HG02588 (cell line): ENCODE data around the gene CTSL.
"Not testable (repeated sequence)": the region's sequence is repeated elsewhere in the genome, so short reads cannot be mapped to it uniquely, and the experiment has no call there.

Experiments used
- ATAC-seq: cut with Tn5 transposase; IDR thresholded peaks from one replicate; pipeline ENCODE4 v1.9.1; 2021; ENCODE audit warnings: mild to moderate bottlenecking, moderate library complexity; ENCODE audit not compliant: unreplicated experiment

Gene CTSL

DNA sequence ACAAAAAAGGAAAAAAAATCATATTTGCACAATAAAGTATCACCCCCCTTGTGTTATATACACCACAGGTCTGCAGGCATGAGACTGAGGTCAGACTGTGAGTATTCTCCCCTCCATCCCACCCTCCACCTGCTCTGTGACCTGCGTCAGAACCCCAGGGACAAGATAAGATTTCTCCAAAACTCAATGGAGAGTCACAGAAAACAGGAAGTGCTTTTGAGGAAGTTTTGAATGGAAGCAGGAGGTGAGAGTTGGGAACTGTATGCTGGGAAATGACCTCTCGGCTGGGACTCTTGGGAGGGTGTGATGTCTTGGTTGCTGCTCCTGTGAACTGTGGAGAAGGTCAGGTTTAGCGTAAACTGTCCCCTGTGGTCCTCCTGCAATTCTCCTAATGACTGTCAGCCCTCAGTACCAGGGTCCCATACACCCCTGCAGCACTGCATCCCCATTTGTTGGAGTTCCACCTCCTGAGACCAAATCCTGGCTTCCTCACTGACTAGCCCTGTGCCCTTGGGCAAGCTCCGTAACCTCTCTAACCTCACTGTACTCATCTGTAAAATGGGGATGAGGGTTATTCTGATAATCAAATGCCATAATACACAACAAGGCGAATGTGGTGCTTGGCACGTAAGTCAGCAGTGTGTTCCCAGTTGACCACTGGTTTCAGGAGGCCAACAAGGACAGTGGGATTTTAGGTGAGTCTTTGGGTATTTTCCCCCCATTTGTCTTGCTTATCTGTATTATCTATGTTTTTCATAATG, 6.9 kb upstream of the CTSL start:
- no peak for ATAC-seq

DNA sequence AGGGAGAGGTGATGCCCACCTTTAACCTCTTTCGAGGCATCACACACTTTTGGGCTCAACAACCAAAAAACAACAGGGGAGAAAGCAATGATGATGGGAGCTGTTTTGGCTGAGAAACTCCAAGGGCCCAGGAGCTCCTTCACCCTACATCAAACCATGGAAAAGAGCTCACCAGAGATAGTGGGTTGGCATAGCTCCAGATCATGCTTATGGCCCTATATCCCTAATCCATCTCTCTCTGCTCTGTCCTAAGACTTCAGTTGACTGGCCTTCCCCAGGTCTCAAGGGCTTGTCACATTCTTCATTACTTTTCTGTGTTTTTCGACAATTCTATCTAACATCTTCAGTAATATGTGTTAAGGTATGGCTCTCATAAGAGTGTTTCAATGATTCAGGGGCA, 5.7 kb upstream of the CTSL start:
- ATAC-seq = no peak

DNA sequence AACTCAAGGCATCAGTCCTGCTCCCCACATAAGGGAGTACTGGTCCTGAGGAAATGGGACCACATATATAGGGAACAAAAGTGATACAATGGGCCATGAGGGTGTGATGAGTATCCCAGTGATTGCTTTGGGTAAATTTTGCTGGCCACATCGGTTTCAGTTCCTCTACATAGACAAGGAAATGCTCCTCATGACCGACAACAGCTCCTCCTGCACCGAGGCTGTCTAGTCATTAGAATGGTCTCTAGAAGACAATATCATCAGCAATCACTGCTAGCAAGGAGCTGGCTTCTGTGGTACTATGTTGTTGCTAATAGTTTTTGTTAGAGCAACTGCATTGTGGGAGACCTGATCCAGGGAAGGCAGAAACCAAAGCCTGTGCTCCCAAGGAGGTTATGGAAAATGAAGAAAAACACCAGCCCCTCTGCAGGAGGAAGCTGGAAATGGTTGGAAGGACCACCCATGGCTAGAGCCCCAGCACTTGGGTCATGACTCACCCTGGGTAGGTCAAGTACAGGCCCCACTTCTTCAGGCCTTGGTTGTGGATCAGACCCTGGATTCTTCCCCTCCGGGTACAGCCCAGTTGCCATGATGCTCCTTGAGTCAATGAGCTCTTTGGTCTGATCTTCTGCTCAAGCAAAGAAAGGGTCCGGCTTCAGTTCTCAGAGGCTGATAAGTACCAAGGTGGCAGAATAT, 3.4 kb upstream of the CTSL start:
- ATAC-seq = no peak

DNA sequence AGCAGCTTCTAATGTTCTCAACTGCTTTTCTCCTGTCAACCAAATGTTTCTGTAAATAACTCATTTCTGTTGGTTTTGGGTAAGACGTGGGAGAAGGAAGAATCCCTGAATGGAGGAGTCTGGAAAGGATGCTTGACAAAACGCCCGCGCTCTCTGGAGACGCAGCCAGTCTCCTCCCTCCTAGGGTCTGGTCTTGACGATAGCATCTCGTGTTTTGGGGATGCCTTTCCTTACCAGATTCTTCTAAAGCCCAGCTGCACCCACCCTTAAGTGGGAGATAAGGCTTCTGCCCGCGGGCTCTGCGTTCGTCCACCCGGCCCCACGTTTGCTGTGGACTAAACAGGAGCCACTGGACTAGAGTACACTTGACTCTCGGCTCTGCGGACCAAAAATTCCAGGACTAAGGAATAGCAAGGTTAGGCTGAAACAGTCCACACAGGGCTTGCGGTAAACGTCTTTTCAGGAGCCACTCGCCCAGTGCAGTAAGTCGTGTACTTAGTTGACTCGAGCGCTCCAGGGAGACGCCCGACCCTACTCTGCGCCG, 491 bp upstream of the CTSL start:
- ATAC-seq = no peak

DNA sequence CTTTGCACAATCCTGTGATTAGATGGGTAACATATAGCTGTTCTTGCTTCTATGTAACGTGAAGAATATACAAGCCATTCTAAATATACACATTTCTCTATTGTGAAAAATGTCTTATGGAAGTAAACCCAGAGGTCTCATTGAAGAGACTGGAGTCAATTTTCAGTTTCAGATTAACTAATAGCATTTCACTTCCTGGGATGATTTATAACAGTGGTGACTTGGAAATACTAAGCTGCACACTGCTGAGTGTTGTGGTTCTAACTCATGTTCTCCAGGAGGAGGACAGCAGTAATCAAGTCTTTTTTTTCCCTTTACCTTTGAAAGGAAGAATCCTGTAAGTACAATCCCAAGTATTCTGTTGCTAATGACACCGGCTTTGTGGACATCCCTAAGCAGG, 3.3 kb downstream of the CTSL start:
- no peak for ATAC-seq

DNA sequence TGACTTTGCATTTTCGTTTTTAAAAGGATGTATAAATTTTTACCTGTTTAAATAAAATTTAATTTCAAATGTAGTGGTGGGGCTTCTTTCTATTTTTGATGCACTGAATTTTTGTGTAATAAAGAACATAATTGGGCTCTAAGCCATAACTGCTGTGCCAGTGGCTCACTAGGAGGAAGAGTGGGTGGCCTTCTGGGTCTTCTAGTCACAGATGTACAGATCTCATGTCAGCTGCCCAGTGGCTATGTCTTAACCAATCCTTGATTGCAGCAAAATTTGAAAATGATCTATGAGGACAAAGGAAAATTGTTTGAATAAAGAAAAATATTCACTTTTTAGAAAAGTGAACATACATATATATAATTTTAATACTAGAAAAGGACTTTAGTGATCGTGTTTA, 5.4 kb downstream of the CTSL start:
- ATAC-seq = no peak

DNA sequence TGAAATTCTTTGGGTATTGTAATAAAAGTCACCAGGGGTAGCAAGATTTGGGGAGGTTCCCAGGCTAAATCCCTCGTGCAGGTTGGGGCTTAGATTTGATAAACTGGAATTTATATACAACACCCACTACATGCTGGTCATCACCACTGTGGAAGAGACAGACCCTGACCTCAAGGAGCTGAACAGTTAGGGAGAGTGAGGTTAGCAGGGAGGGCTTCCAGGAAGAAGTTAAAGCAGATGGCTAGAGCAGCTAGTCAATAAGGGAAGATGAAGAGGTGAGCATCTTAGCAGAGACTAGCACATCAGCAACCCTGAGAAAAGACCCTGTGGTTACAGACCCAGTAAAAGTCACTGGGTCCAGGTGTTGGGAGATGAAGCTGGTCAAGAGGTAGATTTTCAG, 6.4 kb downstream of the CTSL start:
- ATAC-seq = no peak

DNA sequence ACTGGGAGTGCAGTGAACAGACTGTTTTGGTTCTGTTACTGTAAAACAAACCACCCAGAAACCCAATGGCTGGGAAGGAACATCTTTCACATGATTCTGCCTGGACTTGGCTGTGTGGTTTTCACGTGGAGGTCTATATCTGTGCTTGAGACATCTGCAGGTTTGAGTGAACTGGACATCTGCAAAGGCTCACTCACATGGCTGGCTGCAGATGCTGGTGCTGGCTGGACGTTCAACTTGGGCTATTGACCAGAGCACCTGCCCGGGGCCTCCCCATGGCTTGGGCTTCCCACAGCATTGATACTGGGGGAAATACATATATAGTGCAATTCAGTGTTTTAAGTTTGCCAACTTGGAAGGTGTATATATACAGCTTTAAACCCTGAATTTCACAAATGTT, 6.8 kb downstream of the CTSL start:
- ATAC-seq = no peak

DNA sequence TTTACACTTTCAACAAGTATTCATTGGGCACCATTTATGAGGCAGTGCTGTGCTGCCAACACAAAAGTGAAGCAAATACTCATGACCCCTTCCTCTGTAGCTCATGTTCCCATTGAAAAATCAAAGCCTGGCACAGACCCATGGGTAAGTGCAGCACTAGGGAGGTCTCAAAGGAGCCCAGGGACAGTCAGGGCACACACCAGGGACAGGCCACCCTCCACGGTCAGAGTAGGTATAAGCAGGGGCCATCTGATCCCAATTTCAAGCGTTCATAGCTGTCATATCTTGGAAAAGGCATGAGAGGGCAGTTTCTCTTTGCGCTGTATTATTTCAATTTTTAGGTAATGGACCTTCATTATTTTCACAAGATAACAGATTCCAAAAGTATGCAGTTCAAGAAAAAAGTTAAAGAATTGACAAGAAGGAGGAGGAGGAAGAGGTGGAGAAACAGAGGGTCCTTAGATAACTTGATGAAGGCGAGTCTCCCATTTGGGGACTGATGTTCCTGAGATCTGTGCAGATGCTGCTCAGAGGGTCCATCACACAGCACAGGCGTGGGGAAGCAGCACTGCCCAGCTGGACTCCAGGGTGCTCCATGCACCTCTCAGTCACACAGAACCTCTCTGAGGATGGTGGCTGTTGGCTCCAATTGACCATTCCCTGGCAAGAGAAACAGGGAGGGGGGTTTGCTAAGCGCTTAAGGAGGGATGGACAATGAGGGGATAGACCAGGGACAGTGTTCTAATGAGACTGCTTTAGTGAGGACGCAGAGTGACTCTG, 7.5 kb downstream of the CTSL start:
- ATAC-seq = no peak

DNA sequence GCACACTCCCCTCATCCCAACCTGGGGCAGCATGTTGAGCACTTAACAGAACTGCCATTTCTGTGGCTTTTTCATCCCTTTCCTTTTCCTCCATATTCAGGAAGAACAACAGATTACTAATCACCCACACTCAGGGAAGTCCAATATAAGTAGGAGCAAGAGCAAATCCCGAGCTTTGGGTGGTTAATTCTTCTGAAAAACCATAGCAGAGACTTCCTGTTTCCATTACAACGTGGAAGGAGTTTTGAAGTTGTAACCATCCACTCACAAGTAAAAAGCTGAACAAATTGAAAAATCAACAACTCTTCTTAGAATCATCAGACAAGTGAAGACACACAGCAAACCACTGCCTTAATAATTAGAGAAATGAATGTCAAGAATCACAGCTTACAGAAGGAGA, 8.2 kb downstream of the CTSL start:
- no peak for ATAC-seq

DNA sequence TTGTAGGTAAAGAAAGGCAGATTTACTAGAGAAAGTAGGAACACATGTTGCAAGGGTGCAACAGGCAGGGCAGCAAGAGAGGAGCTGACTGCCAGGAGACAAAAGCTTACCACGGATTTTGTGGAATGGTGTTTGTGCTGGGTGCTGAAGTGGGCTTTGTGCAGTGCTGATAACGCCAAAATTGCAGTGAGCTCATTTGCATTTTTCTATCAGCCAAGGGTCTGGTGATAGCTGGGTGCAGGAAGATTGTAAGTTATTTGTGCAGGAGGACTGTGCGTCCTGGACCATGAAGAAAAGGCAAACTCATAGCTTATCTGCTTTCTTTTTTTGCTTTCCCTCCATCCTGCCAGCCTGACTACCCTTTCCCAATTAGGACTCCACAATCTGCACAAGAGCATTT, 13.6 kb downstream of the CTSL start:
- no peak for ATAC-seq

DNA sequence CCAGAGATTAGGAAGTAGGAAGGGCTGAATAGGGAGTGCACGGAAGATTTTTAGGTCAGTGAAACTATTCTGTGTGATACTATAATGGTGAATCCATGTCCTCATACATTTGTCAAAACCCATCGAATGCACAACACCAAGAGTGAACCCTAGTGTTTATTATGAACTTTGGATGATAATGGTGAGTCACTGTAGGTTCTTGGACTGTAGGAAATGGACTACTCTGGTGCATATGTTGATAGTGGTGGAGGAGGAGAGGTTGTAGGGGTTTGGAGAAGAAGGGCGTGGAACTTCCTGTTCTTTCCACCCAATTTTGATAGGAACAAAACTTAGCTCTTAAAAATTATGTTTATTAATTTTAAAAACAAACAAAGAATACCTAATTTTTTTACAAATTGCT, 14.3 kb downstream of the CTSL start:
- ATAC-seq = no peak

DNA sequence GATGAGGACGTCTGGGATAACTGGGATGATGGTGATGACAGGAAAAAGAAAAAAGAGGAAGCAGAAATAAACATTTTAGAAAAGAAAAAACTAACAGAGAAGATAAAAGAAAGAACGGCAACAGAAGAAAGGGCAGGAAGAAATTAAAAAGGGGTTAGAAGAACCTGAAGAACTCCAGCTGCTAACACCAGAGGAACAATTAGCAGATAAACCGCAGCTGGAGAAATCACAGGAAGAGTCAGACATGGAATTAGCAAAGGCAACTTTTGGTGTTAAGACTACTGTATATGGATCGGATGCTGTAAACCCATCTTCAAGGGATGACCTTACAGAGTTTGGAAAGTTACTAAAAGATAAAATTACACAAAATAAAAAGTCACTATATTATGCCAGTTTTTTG, 15.4 kb downstream of the CTSL start:
- no peak for ATAC-seq

DNA sequence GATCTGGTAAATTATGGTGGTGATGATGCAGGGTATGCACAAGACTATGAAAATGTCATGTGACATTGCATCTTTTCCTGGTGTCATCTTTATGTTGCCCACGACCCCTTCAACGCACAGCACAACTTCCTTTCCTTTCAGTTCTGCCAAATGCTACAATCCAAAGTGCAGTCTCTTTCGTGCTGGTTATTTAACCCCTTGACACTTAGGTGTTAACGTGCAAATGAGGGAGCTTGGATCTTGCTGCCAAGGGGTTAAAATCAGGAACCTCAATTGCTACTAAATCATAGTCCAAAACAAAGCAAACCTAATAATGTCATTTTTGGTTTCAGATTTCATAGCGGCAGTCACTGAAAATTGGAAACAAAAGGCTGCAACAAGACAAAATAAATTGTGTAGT, 16.0 kb downstream of the CTSL start:
- ATAC-seq = no peak

DNA sequence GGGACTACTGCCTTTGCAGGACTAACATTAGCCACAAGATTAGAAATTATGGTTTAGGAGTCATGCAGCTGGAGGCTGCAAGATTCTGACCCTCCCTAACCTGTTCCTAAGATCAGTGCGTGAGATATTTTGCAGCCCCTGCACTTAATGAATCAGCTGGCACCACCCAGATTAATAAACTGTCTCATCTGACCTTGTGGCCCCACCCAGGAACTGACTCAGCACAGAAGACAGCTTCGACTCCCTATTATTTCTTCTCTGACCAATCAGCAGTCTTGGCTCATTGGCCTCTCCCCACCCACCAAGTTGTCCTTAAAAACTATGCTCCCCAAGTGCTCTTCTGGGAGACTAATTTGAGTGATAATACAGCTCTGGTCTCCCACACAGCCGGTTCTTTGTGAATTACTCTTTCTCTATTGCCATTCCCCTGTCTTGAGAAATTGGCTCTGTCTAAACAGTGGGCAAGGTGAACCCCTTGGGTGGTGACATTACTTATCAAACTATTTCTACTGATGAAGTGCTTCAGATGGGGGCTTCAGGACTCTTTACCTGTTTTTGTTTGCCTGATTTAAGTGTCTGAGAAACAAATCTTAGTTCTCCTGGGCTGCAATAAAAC, 17.0 kb downstream of the CTSL start:
- no peak for ATAC-seq

DNA sequence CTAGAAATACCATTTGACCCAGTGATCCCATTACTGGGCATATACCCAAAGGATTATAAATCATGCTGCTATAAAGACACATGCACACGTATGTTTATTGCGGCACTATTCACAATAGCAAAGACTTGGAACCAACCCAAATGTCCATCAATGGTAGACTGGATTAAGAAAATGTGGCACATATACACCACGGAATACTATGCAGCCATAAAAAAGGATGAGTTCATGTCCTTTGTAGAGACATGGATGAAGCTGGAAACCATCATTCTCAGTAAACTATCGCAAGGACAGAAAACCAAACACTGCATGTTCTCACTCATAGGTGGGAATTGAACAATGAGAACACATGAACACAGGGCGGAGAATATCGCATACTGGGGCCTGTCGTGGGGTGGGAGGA, 18.3 kb downstream of the CTSL start:
- ATAC-seq = not testable (repeated sequence)

DNA sequence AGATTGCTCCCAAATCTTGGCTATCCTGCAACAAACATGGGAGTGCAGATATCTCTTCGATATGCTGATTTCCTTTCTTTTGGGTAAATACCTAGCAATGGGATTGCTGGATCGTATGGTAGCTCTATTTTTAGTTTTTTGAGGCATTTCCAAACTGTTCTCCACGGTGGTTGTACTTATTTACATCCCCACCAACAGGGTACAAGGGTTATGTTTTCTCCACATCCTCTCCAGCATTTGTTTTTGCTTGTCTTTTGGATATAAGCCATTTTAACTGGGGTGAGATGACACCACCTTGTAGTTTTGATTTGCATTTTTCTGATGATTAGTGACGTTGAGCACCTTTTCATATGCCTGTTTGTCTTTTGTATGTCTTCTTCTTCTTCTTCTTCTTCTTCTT, 20.3 kb downstream of the CTSL start:
- ATAC-seq = no peak

DNA sequence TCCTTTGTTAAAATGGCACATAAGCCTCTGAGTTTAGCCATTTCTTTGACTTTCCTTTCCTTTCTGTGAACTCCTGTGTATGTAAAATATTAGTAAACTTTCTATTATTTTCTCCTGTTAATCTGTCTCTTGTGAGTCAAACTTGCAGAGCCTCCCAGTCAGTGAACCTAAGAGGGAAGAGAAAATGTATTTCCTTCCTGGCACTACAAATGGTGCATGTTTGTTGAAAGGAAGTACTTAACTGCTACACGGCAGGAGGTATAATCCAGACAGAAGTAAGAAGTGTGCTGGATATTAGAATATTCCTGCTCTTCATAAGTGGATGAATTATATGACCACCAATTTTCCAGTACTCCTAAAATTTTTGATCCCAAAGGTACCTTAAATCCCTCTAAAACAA, 23.0 kb downstream of the CTSL start:
- no peak for ATAC-seq

DNA sequence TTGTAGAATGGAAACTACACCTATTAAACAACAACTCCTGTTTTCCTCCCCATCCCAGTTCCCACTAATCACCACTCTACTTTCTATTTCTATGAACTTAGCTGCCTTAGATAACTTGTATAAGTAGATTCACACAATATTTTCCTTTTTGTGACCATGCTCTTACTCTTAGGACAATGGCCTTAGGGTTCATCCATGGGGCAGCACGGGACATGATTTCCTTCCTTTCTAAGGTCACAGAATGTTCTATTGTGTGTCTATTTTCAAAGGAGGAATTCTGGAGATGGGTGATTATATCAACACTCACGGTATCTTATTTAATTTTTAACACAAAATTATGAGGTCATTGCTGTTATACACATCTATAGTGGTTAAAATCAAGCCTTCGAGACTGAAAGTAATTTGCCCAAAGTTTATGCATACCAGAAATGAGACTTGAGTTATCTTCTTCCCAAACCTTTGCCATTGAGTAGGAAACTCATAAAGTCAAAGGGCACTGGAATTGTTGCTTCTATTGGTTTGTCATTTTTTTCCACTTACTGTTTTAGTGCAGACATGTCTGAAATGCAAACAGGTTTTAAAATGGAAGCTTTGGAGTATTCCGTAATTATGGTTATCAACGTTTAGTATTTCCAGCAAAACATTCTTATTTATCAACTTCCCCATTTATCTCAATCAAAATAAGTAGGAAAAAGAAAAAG, 23.6 kb downstream of the CTSL start:
- no peak for ATAC-seq

DNA sequence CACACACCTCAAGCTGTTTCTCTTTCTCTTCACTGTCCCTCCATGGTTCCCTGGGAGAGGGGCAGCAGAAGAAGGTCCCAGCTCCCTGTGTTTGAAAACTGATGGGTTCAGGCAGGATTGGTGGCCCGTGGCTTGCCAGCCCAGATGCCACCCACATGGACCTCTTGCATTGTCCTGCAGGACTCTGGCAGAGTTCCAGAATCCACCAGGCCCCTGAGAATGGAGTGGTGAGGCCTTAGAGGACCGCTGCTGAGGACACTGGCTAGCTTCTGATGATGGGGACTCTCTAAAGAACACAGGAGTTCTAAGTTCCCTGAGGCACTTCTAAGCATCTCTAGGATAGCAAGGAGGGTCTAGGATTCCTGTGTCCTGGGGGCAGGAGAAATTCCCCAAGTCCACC, 24.8 kb downstream of the CTSL start:
- no peak for ATAC-seq

DNA sequence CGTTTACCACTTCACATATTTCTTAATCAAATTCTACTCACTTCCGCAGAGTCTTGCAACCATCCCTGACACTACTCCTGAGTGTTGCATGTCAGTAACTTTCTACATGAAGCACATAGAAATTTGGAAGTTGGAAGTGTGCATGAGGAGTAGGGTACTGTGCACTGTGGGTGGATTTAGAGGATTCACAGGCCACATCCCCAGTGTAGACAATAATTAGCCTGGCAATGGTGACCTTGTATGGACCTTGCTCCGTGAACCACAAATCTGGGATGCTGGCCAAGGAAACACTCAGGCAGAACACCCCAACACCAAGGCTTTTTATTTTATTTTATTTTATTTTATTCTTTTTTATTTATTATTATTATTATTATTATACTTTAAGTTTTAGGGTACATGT, 25.5 kb downstream of the CTSL start:
- no peak for ATAC-seq
